ENCODE results near the gene ABCC1. TPM values are rescaled to one million over a fixed set of nuclear protein-coding genes. Genes with fewer than 3 reads are reported as not detected.

Gene ABCC1
- total RNA-seq, 8 experiments from 2014 or later, result 8.6 to 117 (median 11.9) TPM

DNA sequence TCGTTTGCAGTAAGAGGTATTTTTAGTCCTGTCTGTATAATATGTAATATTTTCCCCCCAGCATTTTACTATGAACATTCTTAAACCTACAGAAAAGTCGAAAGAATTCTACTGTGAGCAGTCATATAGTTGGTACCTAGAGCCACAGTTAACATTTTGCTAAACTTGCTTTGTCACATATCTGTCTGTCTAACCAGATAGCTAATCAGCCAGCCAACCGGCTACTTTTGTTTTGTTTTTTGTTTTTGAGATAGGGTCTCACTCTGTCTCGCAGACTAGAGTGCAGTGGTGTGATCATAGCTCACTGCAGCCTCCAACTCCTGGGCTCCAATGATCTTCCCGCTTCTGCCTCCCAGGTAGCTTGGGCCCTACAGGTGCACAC, 73.3 kb downstream of the ABCC1 start:
- no peak for ATAC-seq (replicated peaks in 6 of 8)
- in situ Hi-C loops (cut with MboI; ENCODE audit: low pct_unique_long_range_greater_than_20kb in 2 of 9, low sequenced_read_pairs in 9 of 9, unreplicated experiment in 9 of 9), result no loop called here
- no peak overlapping the region for H3K4me3 ChIP-seq
- H3K4me1 ChIP-seq (replicated peaks in 1 of 2), result peaks cover 13 to 14% of the 10 kb centered on the region in 2 donors
- peak overlapping the region in 1 of 2 donors; percentile 64 for H3K27ac ChIP-seq
- WGBS, 10 experiments, result 33 to 100% (median 78%) methylated on average over 1 to 4 of the region's 5 CpGs; no CpG with 5 or more reads in 2 of the 10 experiments

- 17 to 100% (median 57%) methylated on average over 1 to 5 of the region's 11 CpGs; no CpG with 5 or more reads in 4 of the 10 experiments for WGBS, 10 experiments
- Histone ChIP-seq H3K27ac (no peak overlapping the region), H3K4me3 (no peak overlapping the region), H3K4me1 (replicated peaks in 1 of 2) (peaks cover 19 to 22% of the 10 kb centered on the region in 2 donors)
- in situ Hi-C loops (cut with MboI; ENCODE audit: low pct_unique_long_range_greater_than_20kb in 2 of 9, low sequenced_read_pairs in 9 of 9, unreplicated experiment in 9 of 9), result no loop called here
- peak in 1 of 8 experiments; percentile 4 for ATAC-seq (replicated peaks in 6 of 8)
These were observed 76.0 kb downstream of the ABCC1 start for GRCh38 chr16:16025214-16025968.

DNA sequence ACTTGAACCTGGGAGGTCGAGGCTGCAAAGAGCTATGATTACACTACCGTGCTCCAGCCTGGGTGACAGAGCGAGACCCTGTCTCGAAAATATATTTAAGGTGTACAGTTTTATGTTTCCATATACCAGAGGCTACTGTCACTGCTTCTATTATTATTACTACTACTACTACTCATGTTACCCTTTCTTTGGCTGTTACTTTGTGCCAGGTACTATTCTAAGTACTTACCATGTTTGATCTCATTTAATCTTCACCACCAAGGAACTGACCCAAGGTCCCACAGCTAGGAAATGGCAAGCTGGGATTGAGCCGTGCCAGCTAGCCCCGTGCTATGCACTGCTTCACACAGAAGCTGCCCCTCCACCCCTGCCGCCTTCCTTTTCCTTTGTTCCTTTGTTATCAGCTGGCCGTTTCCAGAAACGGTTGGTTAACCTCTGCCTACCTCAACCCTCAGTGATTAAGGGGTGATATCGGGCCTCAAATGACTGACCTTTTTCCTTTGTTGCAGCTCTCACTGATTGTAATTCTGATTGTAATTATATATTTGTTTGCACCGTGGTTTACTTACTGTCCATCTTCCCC, 78.4 kb downstream of the ABCC1 start:
- Histone ChIP-seq H3K4me3 (no peak overlapping the region), H3K27ac (no peak overlapping the region), H3K4me1 (replicated peaks in 1 of 2) (peaks cover 6 to 12% of the 10 kb centered on the region in 2 donors)
- WGBS, 10 experiments, result 6 to 100% (median 67%) methylated on average over 1 to 9 of the region's 11 CpGs; no CpG with 5 or more reads in 1 of the 10 experiments
- peak in 5 of 8 experiments; percentile 53 to 73 (median 65) for ATAC-seq (replicated peaks in 6 of 8)
- in situ Hi-C loops (cut with MboI; ENCODE audit: low pct_unique_long_range_greater_than_20kb in 2 of 9, low sequenced_read_pairs in 9 of 9, unreplicated experiment in 9 of 9), result no loop called here

- Histone ChIP-seq H3K4me3 (no peak overlapping the region), H3K4me1 (replicated peaks in 1 of 2) (peaks cover 6 to 12% of the 10 kb centered on the region in 2 donors), H3K27ac (no peak overlapping the region)
- 77 to 100% (median 90%) methylated on average over 3 to 10 of the region's 19 CpGs; no CpG with 5 or more reads in 5 of the 10 experiments for WGBS, 10 experiments
- in situ Hi-C loops (cut with MboI; ENCODE audit: low pct_unique_long_range_greater_than_20kb in 2 of 9, low sequenced_read_pairs in 9 of 9, unreplicated experiment in 9 of 9), result no loop called here
- peak in 5 of 8 experiments; percentile 35 to 56 (median 42) for ATAC-seq (replicated peaks in 6 of 8)
These were observed 79.0 kb downstream of the ABCC1 start for GRCh38 chr16:16028311-16028999.

DNA sequence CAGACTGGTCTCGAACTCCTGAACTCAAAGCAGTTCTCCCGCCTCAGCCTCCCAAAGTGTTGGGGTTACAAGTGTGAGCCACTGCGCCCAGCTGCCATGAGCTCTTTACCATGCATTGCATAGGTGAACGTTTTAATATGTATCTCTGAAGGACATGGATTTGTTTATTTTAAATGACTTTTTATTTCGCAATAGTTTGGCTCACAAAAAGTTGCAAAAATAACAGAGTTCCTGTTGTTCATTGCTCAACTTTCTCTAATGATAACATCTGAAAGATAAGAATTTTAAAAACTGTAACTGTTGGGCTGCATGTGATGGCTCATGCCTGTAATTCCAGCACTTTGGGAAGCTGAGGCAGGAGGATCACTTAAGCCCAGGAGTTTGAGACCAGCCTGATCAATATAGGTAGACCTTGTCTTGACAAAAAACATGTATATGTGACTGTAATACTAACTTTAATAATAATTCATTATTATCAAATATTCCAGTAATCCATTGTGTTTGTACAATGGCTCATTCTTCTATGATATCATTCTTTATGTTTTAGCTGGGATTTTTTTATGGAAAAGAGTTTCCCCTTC, 80.1 kb downstream of the ABCC1 start:
- WGBS, 10 experiments, result 33 to 100% (median 98%) methylated on average over 1 to 4 of the region's 5 CpGs
- no peak for ATAC-seq (replicated peaks in 6 of 8)
- Histone ChIP-seq H3K27ac (no peak overlapping the region), H3K4me3 (no peak overlapping the region), H3K4me1 (replicated peaks in 1 of 2) (peaks cover 6 to 12% of the 10 kb centered on the region in 2 donors)
- in situ Hi-C loops (cut with MboI; ENCODE audit: low pct_unique_long_range_greater_than_20kb in 2 of 9, low sequenced_read_pairs in 9 of 9, unreplicated experiment in 9 of 9), result no loop called here

- no peak overlapping the region for H3K4me3 ChIP-seq
- ATAC-seq (replicated peaks in 6 of 8), result no peak
- in situ Hi-C loops (cut with MboI; ENCODE audit: low pct_unique_long_range_greater_than_20kb in 2 of 9, low sequenced_read_pairs in 9 of 9, unreplicated experiment in 9 of 9), result no loop called here
- H3K27ac ChIP-seq, result no peak overlapping the region
- WGBS, 10 experiments, result 83 to 100% (median 99%) methylated on average over 2 to 8 of the region's 8 CpGs; no CpG with 5 or more reads in 2 of the 10 experiments
- H3K4me1 ChIP-seq (replicated peaks in 1 of 2), result peaks cover 6 to 12% of the 10 kb centered on the region in 2 donors
These were observed 81.0 kb downstream of the ABCC1 start for GRCh38 chr16:16030449-16030848.

DNA sequence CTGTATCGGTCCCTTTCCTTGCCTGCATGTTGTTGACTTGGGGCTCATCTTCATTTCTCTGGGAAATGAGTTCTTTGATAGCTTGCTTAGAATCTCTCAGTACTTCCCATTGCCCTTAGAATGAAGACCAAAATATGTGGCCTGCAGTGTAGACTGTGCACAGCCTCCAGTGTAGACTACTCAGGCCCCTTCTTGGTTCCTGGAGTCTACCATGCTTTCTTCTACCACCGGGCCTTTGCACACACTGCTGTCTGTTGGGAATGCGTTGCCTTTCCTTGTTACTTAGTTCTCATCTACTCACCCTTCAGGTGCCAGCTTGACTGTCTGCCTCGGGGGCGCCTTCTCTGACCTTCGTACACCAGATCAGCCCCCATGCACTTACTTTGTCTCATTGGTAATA, 82.0 kb downstream of the ABCC1 start:
- H3K4me3 ChIP-seq, result no peak overlapping the region
- WGBS, 10 experiments, result 88 to 100% (median 98%) methylated on average over 1 to 6 of the region's 6 CpGs; no CpG with 5 or more reads in 4 of the 10 experiments
- in situ Hi-C loops (cut with MboI; ENCODE audit: low pct_unique_long_range_greater_than_20kb in 2 of 9, low sequenced_read_pairs in 9 of 9, unreplicated experiment in 9 of 9), result no loop called here

DNA sequence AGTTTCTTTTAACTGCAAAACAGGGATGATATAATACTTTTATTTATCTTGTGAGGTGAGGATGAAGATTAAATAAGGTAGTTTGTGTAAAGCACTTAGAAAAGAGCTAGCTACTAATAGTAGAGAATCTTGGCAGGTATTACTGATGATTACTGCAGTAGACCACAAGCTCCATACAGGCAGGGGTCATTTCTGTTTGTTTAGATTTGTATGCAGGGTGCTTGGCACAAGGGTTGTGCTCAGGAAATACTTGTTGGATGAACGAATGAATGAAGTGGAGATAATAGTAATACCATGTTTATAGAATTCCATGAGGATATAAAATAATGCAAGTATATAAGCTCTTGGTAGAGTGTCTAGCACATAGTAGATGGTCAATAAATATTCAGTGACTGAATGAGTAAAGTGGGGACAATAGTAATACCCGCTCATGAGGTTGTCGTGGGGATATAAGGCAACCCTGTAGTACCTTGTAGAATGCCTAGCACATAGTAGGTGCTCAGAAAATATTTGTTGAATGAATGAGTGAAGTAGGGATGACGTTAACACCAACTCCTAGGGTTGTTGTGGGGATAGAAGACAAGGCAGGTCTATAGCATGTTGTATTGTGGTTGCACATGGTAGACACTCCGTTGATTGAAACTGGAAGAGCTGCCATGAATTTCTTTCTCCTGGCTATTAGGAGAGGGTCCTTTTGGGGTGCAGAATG, 83.0 kb downstream of the ABCC1 start:
- WGBS, 10 experiments, result 51 to 100% (median 92%) methylated on average over 1 to 5 of the region's 5 CpGs
- Histone ChIP-seq H3K27ac (no peak overlapping the region), H3K4me1 (replicated peaks in 1 of 2) (peaks cover 6 to 11% of the 10 kb centered on the region in 2 donors), H3K4me3 (no peak overlapping the region)
- in situ Hi-C loops (cut with MboI; ENCODE audit: low pct_unique_long_range_greater_than_20kb in 2 of 9, low sequenced_read_pairs in 9 of 9, unreplicated experiment in 9 of 9), result no loop called here
- ATAC-seq (replicated peaks in 6 of 8), result no peak

More for the DNA sequence above, 82.0 kb downstream of the ABCC1 start:
- Histone ChIP-seq H3K4me1 (replicated peaks in 1 of 2) (peaks cover 6 to 12% of the 10 kb centered on the region in 2 donors), H3K27ac (no peak overlapping the region)
- no peak for ATAC-seq (replicated peaks in 6 of 8)

GRCh38 chr16:16033208-16033717, 83.8 kb downstream of the ABCC1 start:
- H3K4me1 ChIP-seq (replicated peaks in 1 of 2), result peaks cover 1 to 2% of the 10 kb centered on the region in 2 donors
- H3K4me3 ChIP-seq, result no peak overlapping the region
- in situ Hi-C loops (cut with MboI; ENCODE audit: low pct_unique_long_range_greater_than_20kb in 2 of 9, low sequenced_read_pairs in 9 of 9, unreplicated experiment in 9 of 9), result no loop called here
- 0 to 100% (median 82%) methylated on average over 1 to 7 of the region's 9 CpGs; no CpG with 5 or more reads in 3 of the 10 experiments for WGBS, 10 experiments
- H3K27ac ChIP-seq, result no peak overlapping the region
- no peak for ATAC-seq (replicated peaks in 6 of 8)

- Histone ChIP-seq H3K4me3 (no peak overlapping the region), H3K27ac (no peak overlapping the region), H3K4me1 (replicated peaks in 1 of 2) (no peaks in the 10 kb centered on the region)
- peak in 1 of 8 experiments; percentile 38 for ATAC-seq (replicated peaks in 6 of 8)
- in situ Hi-C loops (cut with MboI; ENCODE audit: low pct_unique_long_range_greater_than_20kb in 2 of 9, low sequenced_read_pairs in 9 of 9, unreplicated experiment in 9 of 9), result no loop called here
- WGBS, 10 experiments, result 25 to 100% (median 67%) methylated on average over 1 to 4 of the region's 8 CpGs; no CpG with 5 or more reads in 6 of the 10 experiments
These were observed 87.0 kb downstream of the ABCC1 start for GRCh38 chr16:16036359-16036792.

DNA sequence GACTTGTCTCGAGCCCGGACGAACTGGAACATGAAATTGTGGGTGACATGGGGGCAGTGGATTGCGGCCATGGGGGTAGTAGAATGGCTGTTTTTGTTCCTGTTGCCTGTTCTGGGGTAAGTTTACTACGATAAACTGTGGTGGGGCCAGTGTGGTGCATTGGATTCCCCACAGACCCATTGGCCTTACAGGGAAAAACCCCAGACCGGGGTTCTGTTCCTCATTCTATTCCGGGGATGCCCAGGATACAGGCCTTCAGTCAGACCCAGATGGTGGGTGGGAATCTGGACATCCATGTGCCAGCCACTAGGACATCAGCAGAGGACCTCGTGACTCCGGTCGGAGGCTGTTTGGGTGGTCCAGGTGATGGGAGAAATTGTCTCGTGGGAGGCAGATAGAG, 88.1 kb downstream of the ABCC1 start:
- no peak overlapping the region for H3K4me3 ChIP-seq
- WGBS, 10 experiments, result 92 to 100% (median 96%) methylated on average over 2 to 9 of the region's 11 CpGs; no CpG with 5 or more reads in 4 of the 10 experiments
- no peak for ATAC-seq (replicated peaks in 6 of 8)
- no peak overlapping the region for H3K27ac ChIP-seq
- in situ Hi-C loops (cut with MboI; ENCODE audit: low pct_unique_long_range_greater_than_20kb in 2 of 9, low sequenced_read_pairs in 9 of 9, unreplicated experiment in 9 of 9), result no loop called here
- no peaks in the 10 kb centered on the region for H3K4me1 ChIP-seq (replicated peaks in 1 of 2)

- ATAC-seq (replicated peaks in 6 of 8), result no peak
- H3K4me3 ChIP-seq, result no peak overlapping the region
- H3K4me1 ChIP-seq (replicated peaks in 1 of 2), result no peaks in the 10 kb centered on the region
- in situ Hi-C loops (cut with MboI; ENCODE audit: low pct_unique_long_range_greater_than_20kb in 2 of 9, low sequenced_read_pairs in 9 of 9, unreplicated experiment in 9 of 9), result no loop called here
- WGBS, 10 experiments, result 83 to 100% (median 100%) methylated on average over 1 of the region's 1 CpG; no CpG with 5 or more reads in 5 of the 10 experiments
- H3K27ac ChIP-seq, result no peak overlapping the region
These were observed 88.6 kb downstream of the ABCC1 start for GRCh38 chr16:16037970-16038369.

Measured in motor neuron (in vitro differentiated cells).